ENCODE data around the gene PRKCA. TPM values are rescaled to one million over a fixed set of nuclear protein-coding genes. Genes with fewer than 3 reads are reported as not detected.

Gene PRKCA
- total and polyA plus RNA-seq, 2 donors (not counting 3 experiments of a cell fraction or from before 2014, with no cell fraction given): 7.5 to 34.2 TPM

- TF ChIP-seq JUN (IDR thresholded peaks at IDR 0.05; ENCODE audit: borderline replicate concordance, insufficient read depth, insufficient read length, low read depth): no peak
- TF ChIP-seq POLR2AphosphoS5 (IDR thresholded peaks at IDR 0.05; ENCODE audit: insufficient read depth, low read depth, low read length): no peak
- TF ChIP-seq GATA2 (IDR thresholded peaks at IDR 0.05; ENCODE audit: insufficient read depth, insufficient read length, low read depth, low read length): no peak
- no peak for TF ChIP-seq CTCF (IDR thresholded peaks at IDR 0.05; ENCODE audit: extremely low read depth in 1 of 2, insufficient read depth in 1 of 2, low read depth in 1 of 2, low read length in 2 of 2)
- TF ChIP-seq FOS (IDR thresholded peaks at IDR 0.05; ENCODE audit: borderline replicate concordance, insufficient read depth, low read length): no peak
- TF ChIP-seq POLR2A (IDR thresholded peaks at IDR 0.05; ENCODE audit: low read depth, low read length): no peak
- no peak for TF ChIP-seq MYC (IDR thresholded peaks at IDR 0.05; ENCODE audit: low read depth, low read length)
- no peak for TF ChIP-seq EZH2 (IDR thresholded peaks at IDR 0.05; ENCODE audit: borderline replicate concordance, low read depth, low read length, severe bottlenecking)
- H3K79me2 ChIP-seq (ENCODE audit: control insufficient read depth, insufficient read depth, low read length): no peaks in the 10 kb centered on the region
- H3K4me1 ChIP-seq (ENCODE audit: control insufficient read depth, extremely low read depth, insufficient read depth, low read length): peaks cover 30% of the 10 kb centered on the region
- H3K9me3 ChIP-seq (replicated peaks; ENCODE audit: control insufficient read depth, insufficient read depth, low read length): no peaks in the 10 kb centered on the region
- BruUV-seq (replicated peaks): no TSS peak
- H3K27me3 ChIP-seq (ENCODE audit: control insufficient read depth in 2 of 2, insufficient read depth in 2 of 2, low read length in 2 of 2): no peaks in the 10 kb centered on the region
- ChIA-PET CTCF (interaction anchor here (1.8 to 2.9 kb wide), 2 partner anchors 93 to 121 kb away, joined by 3 to 9 read pairs; no protein-coding TSS in a partner anchor), POLR2A (no interaction called here)
- intact Hi-C loops (cut with micrococcal nuclease) (loop anchor here (1.0 to 5.0 kb wide), 2 partner anchors 14 to 91 kb away; no protein-coding TSS in a partner anchor), dilution Hi-C loops (cut with MboI; ENCODE audit: extremely low pct_ligation_motif_present, low sequenced_read_pairs) (no loop called here)
- H3K4me3 ChIP-seq (replicated peaks in 1 of 3; ENCODE audit: insufficient read depth in 1 of 3, low read depth in 1 of 3, low read length in 3 of 3): no peak overlapping the region
- no peaks in the 10 kb centered on the region for H3K36me3 ChIP-seq (ENCODE audit: control insufficient read depth in 2 of 2, extremely low read depth in 1 of 2, insufficient read depth in 2 of 2, low read length in 2 of 2)
- FAIRE-seq: peak; percentile 60
- H3K4me2 ChIP-seq (ENCODE audit: insufficient read depth, low read length): peak overlapping the region; percentile 9
- DNase-seq (ENCODE audit: low read depth, low spot score): peak; percentile 55
- H2AFZ ChIP-seq (ENCODE audit: low read depth, low read length): no peak overlapping the region
- no peak overlapping the region for H3K9ac ChIP-seq (replicated peaks; ENCODE audit: extremely low read depth, insufficient read depth, low read length)
- no peaks in the 10 kb centered on the region for H4K20me1 ChIP-seq (replicated peaks; ENCODE audit: control insufficient read depth, extremely low read depth, insufficient read depth, low read length)
- peak overlapping the region; percentile 72 for H3K27ac ChIP-seq (ENCODE audit: insufficient read depth, low read depth, low read length)
- H3K9me1 ChIP-seq (replicated peaks; ENCODE audit: control insufficient read depth, extremely low read depth, insufficient read depth, low read length): no peaks in the 10 kb centered on the region
Observed at GRCh38 chr17:66580956-66581391, 278.6 kb downstream of the PRKCA start.

All from endothelial cell of umbilical vein (primary cell).